ENCODE results near the gene ZMIZ1.
A peak's percentile ranks its signal among the peaks of the same experiment; 100 is the strongest.

ZMIZ1 gene

GRCh38 chr10:79067241-79068202 is 1.2 kb upstream of the ZMIZ1 start:
- DNase-seq, result peak; percentile 83

GRCh38 chr10:79068203-79068561 is 584 bp upstream of the ZMIZ1 start:
- peak; percentile 28 for DNase-seq

DNA sequence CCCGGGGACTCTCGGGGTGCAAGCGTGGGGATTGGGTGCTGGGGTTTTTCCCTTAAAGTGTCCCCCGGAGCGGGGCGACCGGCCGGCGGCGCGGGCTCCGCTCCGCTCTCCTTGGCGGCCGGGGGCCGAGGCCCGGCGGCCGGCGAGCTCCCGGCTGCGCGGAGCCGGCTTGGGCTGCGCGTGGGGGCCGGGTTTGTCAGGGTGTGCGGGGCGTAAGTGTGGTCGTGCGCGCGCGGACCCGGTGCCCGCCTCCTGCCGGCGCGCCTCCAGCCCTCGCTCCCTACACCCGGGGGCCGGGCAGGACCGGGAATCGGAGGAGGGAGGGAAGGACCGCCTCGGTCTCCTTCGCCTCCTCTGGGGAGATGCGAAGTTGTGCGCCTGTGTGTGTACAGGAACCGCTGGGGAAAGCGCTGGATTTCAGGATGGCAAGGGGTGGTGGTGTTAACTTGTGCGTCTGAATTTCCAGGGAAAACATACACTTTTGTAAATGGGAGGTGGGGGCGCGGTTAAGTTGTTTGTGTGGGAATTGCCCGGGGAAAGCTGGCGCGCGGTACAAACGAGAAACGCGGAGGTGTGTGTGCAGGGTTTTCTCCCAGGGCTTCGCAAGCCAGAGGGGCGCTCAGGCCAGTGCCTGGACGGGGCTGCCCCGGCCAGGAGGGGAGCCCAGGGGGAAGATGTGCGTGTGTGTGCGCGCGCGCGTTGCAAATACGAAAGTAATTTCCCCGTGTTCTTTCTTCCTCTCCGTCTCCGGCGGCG is 737 bp downstream of the ZMIZ1 start:
- DNase-seq, result peak; percentile 51

DNA sequence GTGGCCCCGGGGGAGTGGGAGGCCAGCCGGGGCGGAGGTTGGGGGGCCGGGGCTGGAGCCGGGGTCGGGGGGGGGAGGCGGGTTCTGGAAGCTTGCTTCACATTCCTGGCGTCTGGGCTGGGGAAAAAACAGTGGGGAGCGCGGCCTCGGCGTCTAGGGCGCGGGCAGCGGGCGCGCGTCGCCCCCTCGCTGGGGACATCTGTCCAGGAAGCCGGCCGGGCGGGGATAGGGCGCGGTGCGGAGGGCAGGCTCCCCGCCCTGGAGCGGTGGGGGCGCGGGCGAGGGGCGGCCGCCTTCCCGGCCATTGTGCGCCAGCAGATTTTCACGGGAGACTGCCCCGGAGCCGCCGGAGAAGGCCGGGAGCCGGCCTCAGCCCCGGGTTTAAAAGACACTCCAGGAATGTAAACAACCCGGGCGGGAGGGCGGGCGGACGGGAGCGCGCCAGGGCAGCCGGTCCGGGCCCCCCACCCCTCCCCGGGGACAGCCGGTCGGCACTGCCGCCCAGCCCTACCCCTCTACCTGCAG is 1.4 kb downstream of the ZMIZ1 start:
- DNase-seq, result no peak

- peak; percentile 21 for DNase-seq
These were observed 2.0 kb downstream of the ZMIZ1 start for GRCh38 chr10:79070606-79071395.

DNA sequence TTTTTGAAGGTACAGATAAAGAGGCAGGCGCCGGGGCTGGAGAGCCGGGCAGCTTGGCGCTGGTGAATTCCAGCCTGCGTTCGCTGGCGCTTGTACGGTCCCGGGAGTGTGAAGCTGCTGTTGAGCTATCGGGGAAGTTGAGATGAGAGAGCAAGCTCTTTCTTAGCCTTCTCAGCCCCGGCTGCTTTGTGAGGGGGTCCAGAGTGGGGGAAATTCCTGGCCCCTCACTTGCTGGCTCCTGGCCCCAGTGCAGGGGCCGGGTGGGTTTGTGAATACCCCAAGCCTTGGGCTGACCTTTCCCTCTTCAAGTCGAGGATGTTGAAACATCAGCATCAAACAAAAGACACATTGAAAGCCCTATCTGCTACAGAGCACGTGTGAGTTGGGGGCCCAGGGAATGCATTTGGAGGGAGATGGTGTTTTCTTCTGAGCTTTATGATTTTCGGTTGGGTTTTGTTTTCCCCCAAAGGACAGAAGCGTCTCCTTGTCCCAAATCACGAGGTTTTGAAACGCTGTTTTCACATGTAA is 2.7 kb downstream of the ZMIZ1 start:
- DNase-seq, result no peak

GRCh38 chr10:79072041-79072441 is 3.3 kb downstream of the ZMIZ1 start:
- no peak for DNase-seq

DNA sequence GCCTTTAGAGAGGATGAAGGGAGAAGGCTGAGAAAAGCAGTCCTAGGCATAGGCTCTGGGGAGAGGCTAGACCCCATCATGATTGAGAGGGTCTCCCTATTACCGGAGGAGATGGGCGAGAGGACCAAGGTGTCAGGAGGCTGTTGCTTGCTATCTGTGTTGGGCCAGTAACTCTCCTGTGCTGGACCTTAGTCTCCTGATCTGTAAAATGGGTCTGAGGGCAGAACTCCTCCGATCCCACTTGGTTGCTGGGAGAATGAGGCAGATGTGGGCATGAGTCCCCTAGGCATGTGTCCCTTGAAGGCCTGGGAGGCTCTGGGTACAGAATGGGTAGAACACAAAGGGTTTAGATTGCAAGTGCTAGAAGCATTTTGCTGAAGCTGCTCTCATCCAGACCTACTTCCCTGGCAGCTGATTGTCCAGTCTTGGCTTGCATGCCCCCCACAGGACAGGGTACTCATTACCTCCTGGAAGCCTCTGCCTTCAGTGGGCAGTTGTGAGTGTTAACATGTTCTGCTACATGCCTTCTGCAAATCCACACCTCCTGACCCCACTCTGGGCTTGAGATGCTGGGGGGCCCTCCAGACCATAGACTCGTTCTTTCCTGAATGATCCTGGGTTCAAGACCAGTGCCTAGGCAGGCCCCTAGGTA is 4.4 kb downstream of the ZMIZ1 start:
- DNase-seq, result no peak

DNA sequence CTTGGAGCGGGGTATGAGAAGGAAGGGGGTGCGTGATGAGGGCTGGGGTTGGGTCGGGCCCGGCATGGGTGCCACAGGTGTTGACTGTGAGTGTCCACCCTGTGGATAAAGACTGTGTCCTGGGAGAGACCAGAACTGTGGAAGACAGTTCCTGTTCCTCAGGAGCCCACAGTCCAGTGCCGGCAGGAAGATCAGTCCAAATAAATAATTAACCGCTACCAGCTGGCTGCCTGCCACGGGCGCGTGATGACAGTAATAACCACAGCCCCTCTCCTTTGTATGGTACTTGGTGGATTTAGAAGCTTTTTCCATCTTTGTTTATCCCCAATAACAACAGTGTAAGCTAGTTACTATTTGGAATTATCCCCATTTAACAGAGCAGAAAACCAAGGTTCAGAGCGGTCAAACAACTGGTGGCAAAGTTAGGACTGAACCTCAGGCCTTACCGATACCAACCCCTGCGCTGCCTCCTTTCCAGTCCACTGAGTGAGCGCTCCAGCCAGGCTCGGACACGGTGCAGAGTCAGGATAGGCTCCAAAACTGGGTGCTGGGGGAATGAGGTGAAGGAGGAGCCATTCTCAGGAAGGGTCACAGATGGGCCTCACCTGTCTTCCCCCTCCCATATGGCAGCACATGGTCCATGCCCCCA is 5.1 kb downstream of the ZMIZ1 start:
- DNase-seq, result no peak

DNA sequence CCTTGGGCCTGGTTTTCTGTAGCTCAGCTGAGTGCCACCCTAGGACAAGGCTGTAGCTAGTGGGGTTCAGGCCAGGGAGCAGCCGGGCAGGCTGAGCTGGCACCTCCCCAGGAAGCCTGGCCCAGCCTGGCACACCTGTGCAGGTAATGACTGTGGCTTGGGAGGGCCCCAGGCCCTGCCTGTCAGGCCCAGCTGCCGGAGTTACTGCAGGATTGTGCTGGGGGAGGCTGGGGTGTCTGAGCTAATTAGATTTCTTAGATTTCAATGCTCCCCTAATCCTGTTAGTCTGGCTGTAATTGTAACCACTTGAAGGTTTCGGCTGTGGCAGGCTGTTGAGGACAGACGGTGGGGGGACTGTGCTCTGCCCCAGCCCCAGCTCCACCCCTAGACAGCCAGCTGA is 6.0 kb downstream of the ZMIZ1 start:
- DNase-seq, result no peak

- DNase-seq, result no peak
These were observed 6.7 kb downstream of the ZMIZ1 start for GRCh38 chr10:79075418-79075817.

- no peak for DNase-seq
These were observed 8.9 kb downstream of the ZMIZ1 start for GRCh38 chr10:79077488-79078173.

GRCh38 chr10:79078367-79079053 is 9.7 kb downstream of the ZMIZ1 start:
- DNase-seq, result no peak

DNA sequence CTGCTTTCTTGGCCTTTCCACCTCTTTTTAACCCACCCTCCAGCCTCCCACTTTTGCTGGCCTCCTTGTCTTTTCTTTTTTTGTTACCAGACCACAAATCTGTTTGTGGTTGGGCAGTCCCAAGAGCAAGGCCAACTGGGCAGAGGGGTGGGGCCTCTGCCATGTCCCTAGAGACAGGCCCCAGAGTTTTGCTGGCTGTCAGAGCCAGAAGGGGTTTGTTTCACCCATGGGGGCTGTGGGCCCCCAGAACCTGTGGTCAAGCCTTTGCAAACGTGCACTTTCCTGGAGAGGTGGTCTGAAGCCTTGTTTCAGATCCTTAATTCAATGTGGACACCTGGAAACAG is 10.3 kb downstream of the ZMIZ1 start:
- DNase-seq, result no peak

GRCh38 chr10:79079490-79080355 is 11.0 kb downstream of the ZMIZ1 start:
- DNase-seq, result no peak

DNA sequence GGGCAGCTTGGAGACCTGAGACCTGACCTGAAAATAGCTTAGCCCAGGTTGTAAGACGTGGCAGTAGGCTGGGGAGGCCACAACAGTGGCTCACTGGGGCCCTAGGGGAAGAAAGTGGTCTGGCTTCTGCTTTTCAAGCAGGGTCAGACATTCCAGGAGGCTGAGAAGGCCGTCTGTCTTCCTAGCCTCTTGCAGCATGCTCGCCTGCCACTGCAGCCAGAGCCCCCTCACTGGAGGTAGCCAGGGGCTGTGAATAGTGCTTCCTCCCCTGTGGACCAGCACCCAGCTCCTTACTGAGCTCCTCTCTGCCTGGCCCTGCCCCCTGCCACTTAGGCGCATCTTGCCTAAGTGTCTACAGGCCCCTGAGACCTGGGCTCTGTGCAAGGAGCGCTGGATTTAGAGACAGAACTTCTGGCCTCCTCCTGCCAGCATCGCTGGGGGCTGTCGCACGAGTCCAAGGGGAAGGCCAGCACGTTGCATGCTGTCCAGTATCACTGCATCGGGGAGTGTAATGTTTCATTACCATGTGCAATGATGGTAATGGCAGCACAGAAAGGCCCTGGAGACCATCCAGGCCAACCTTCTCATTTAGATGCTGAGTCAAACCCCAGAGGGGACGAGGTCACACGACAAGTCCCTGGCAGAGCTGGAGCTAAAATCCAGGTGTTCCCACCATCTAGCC is 12.7 kb downstream of the ZMIZ1 start:
- no peak for DNase-seq

DNA sequence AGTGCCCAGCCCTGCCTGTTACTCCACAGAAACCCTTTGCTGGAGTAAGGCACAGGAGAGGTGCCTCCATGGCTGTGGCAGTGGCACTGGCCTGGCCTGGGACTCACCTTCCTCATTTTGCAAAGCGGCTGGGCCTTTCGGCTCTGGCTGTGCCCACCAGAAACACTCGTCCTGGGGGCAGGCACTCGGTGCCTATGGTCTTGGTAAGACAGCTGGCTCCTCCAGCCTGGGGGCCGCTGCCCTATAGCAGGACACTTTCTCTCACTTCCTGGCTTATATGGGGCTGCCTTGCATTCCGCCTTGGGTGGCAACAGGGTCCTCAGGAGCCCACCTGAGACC is 13.2 kb downstream of the ZMIZ1 start:
- DNase-seq, result no peak

DNA sequence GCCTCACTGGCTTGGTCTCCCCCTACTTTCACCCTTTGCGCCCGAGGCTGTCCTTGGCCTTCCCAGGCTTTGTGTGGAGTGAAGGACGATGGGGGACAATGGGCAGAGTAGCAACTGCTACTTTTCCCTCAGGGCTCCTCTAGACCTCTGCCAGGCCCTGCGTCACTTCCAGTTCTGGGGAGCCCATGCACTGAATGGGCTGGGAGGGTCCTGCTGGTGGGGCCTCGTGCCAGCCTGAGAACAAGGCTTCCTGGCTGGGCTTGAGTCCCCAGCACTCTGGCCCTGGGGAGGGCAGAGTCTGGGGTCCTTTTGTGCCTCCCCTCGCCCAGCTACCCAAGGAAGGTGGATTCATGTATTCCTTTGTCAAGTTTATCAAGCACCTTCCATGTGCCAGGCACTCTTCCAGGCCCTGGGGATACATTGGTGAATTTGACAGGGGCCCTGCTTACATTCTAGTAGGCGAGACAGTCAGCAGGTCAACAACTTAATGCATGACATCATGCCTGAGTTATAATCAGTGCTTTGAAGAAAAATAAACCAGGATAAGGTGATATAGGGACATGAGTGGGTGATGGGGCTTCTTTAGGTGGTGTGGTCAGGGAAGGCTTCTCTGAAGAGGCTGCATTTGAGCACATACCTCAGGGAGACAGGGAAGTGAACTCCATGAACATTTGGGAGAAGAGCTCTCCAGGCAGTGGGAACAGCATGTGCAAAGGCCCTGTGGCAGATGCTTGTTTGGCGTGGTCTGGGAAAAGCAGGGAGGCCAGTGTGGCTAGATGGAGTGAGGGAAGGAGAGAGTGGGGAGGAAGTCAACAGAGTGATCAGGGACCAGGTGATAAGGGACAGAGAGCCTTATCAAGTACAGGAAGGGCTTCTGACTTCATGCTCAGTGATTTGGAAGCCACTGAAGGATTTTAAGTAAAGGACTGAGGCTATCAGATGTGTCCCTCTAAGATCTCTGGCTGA is 14.1 kb downstream of the ZMIZ1 start:
- DNase-seq, result no peak

All from stimulated activated CD4-positive, alpha-beta T cell treated with anti-CD3 and anti-CD28 coated beads, Interleukin-12 subunit alpha, Interleukin-12 subunit beta, amount 100 ng/mL, for 4 hours (primary cell).